ENCODE results near the gene TNNC2. TPM values are rescaled to one million over a fixed set of nuclear protein-coding genes. Genes with fewer than 3 reads are reported as not detected.
A peak's percentile ranks its signal among the peaks of the same experiment; 100 is the strongest.

TNNC2 gene
- total and polyA plus RNA-seq, 9 of the 15 experiments (the other 6 are each of a cell fraction or from before 2014, with no cell fraction given): not detected

GRCh38 chr20:45826381-45827019 lies 612 bp downstream of the TNNC2 start (continued):
- TF ChIP-seq, protein P1, sequence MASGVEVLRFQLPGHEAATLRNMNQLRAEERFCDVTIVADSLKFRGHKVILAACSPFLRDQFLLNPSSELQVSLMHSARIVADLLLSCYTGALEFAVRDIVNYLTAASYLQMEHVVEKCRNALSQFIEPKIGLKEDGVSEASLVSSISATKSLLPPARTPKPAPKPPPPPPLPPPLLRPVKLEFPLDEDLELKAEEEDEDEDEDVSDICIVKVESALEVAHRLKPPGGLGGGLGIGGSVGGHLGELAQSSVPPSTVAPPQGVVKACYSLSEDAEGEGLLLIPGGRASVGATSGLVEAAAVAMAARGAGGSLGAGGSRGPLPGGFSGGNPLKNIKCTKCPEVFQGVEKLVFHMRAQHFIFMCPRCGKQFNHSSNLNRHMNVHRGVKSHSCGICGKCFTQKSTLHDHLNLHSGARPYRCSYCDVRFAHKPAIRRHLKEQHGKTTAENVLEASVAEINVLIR (CRISPR knock-in tag; IDR thresholded peaks at IDR 0.05): no peak
- TF ChIP-seq, protein P2, sequence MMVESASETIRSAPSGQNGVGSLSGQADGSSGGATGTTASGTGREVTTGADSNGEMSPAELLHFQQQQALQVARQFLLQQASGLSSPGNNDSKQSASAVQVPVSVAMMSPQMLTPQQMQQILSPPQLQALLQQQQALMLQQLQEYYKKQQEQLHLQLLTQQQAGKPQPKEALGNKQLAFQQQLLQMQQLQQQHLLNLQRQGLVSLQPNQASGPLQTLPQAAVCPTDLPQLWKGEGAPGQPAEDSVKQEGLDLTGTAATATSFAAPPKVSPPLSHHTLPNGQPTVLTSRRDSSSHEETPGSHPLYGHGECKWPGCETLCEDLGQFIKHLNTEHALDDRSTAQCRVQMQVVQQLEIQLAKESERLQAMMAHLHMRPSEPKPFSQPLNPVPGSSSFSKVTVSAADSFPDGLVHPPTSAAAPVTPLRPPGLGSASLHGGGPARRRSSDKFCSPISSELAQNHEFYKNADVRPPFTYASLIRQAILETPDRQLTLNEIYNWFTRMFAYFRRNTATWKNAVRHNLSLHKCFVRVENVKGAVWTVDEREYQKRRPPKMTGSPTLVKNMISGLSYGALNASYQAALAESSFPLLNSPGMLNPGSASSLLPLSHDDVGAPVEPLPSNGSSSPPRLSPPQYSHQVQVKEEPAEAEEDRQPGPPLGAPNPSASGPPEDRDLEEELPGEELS (CRISPR knock-in tag; IDR thresholded peaks at IDR 0.05; ENCODE audit: borderline replicate concordance): no peak
- TF ChIP-seq TCF7L2 (IDR thresholded peaks at IDR 0.05; ENCODE audit: low read depth, low read length) (no peak), XRCC5 (IDR thresholded peaks at IDR 0.05; ENCODE audit: low read depth, low read length) (no peak), NFE2 (IDR thresholded peaks at IDR 0.05; ENCODE audit: low read depth) (no peak), CREB5 (CRISPR knock-in tag; IDR thresholded peaks at IDR 0.05) (no peak), RBBP5 (IDR thresholded peaks at IDR 0.05; ENCODE audit: borderline replicate concordance, insufficient read depth, low read length, poor library complexity, severe bottlenecking) (no peak), ZNF76 (CRISPR knock-in tag; IDR thresholded peaks at IDR 0.05; ENCODE audit: borderline replicate concordance) (no peak), CHCHD3 (CRISPR knock-in tag; IDR thresholded peaks at IDR 0.05) (no peak), RBM17 (IDR thresholded peaks at IDR 0.05; ENCODE audit: borderline replicate concordance, low read depth, low read length) (no peak), SRF (CRISPR knock-in tag; IDR thresholded peaks at IDR 0.05) (no peak), EHMT2 (IDR thresholded peaks at IDR 0.05) (no peak), EP300 (IDR thresholded peaks at IDR 0.05; ENCODE audit: low read length) (no peak), MEIS2 (IDR thresholded peaks at IDR 0.05; ENCODE audit: partially characterized antibody) (no peak), JUND (IDR thresholded peaks at IDR 0.05; ENCODE audit: borderline replicate concordance, low read depth, low read length) (peak; percentile 68), JUND (tag; IDR thresholded peaks at IDR 0.05; ENCODE audit: borderline replicate concordance, low read depth, low read length) (no peak; the same call in 2 of the 3 replicates), ZFPM2 (CRISPR knock-in tag; IDR thresholded peaks at IDR 0.05) (no peak), PHF8 (IDR thresholded peaks at IDR 0.05; ENCODE audit: borderline replicate concordance, low read length) (no peak), NEUROD1 (IDR thresholded peaks at IDR 0.05; ENCODE audit: borderline replicate concordance, low read depth, low read length, partially characterized antibody) (no peak), NR2F6 (CRISPR knock-in tag; IDR thresholded peaks at IDR 0.05) (no peak), ZKSCAN1 (IDR thresholded peaks at IDR 0.05; ENCODE audit: low read depth, low read length) (peak; percentile 85; the same call in 1 of the 2 replicates), ZNF24 (IDR thresholded peaks at IDR 0.05) (no peak)
- TF ChIP-seq, protein P3, sequence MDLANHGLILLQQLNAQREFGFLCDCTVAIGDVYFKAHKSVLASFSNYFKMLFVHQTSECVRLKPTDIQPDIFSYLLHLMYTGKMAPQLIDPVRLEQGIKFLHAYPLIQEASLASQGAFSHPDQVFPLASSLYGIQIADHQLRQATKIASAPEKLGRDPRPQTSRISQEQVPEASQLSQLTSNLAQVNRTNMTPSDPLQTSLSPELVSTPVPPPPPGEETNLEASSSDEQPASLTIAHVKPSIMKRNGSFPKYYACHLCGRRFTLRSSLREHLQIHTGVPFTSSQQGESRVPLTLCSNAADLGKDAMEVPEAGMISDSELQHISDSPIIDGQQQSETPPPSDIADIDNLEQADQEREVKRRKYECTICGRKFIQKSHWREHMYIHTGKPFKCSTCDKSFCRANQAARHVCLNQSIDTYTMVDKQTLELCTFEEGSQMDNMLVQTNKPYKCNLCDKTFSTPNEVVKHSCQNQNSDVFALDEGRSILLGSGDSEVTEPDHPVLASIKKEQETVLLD (IDR thresholded peaks at IDR 0.05): no peak
- TF ChIP-seq, protein P4, sequence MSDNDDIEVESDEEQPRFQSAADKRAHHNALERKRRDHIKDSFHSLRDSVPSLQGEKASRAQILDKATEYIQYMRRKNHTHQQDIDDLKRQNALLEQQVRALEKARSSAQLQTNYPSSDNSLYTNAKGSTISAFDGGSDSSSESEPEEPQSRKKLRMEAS (CRISPR knock-in tag; IDR thresholded peaks at IDR 0.05): no peak

Data from K562 (cell line).